K562 (cell line): Measurements from ENCODE around the gene ITPRID2. TPM values are rescaled to one million over a fixed set of nuclear protein-coding genes. Genes with fewer than 3 reads are reported as not detected.

Source experiments
- ATAC-seq: fragments of 200-7000 bp; cut with Tn5 transposase; 3 replicates; pipeline ENCODE4 v1.9.1; 2020; ENCODE audit warnings: moderate library complexity
- BruUV-seq: library from RNA; stranded (reverse); fragments of 400-500 nt; replicated peaks from 2 replicates; lab custom pipeline; 2021; lab: Mats Ljungman, UMichigan
- CTCF ChIA-PET: fragments of 300-600 bp; formaldehyde crosslinking; extraction: SDS; loops from one replicate; lab custom pipeline; 2021; ENCODE audit warnings: low intra/inter-chr PET ratio; lab: Yijun Ruan, JAX
- POLR2A ChIA-PET: fragments of 300-600, 350-650 bp; sonication (Branson Sonifier 250); formaldehyde crosslinking; extraction: SDS; loops from one replicate; lab custom pipeline; 2021; ENCODE audit warnings: antibody characterized with exemption, inconsistent platforms; lab: Yijun Ruan, JAX
- DNase-seq, 4 experiments: peaks; one replicate each; pipeline versions ENCODE4 v3.0.0 to v3.0.0-alpha.2; 2011 to 2018; ENCODE audit warnings: low spot score in 3 of 4, mixed read lengths in 3 of 4; ENCODE audit errors: extremely low read depth in 1 of 4
- FAIRE-seq: peaks from 2 replicates; lab custom pipeline; 2011; peaks lifted over from hg19 to GRCh38; lab: Jason Lieb, UNC
- H2AFZ ChIP-seq: 2 replicates; pipeline ENCODE4 v1.6.0; 2011; ENCODE audit warnings: low read depth, low read length, control low read depth, inconsistent platforms
- H3K27ac ChIP-seq: fragments of 200-600 bp; 3 replicates; pipeline ENCODE4 v1.8.0; 2011; ENCODE audit warnings: low read depth, mild to moderate bottlenecking, control low read depth, inconsistent platforms, low read length, moderate library complexity, mixed read lengths; ENCODE audit errors: extremely low read depth
- H3K27me3 ChIP-seq, 2 experiments: fragments of 300-600 bp in 1 of 2; 2 replicates in 1 of 2; 3 replicates in 1 of 2; pipeline versions ENCODE4 v1.6.0 to v1.8.0; 2011; ENCODE audit warnings: inconsistent platforms in 2 of 2, low read length in 2 of 2, mild to moderate bottlenecking in 1 of 2, mixed read lengths in 1 of 2, moderate library complexity in 1 of 2; ENCODE audit not compliant: control insufficient read depth in 2 of 2, insufficient read depth in 2 of 2
- H3K36me3 ChIP-seq: fragments of 300-600 bp; 3 replicates; pipeline ENCODE4 v1.8.0; 2011; ENCODE audit warnings: mild to moderate bottlenecking, low read length, inconsistent platforms; ENCODE audit not compliant: control insufficient read depth, insufficient read depth
- H3K4me1 ChIP-seq, 2 experiments: fragments of 200-600 bp in 1 of 2; replicated peaks in 1 of 2; 2 replicates in 1 of 2; 3 replicates in 1 of 2; pipeline versions ENCODE4 v1.5.1 to v1.8.0; 2011; ENCODE audit warnings: inconsistent platforms in 2 of 2, low read length in 2 of 2, mild to moderate bottlenecking in 1 of 2, mixed read lengths in 1 of 2, moderate library complexity in 1 of 2; ENCODE audit not compliant: control insufficient read depth in 2 of 2, insufficient read depth in 2 of 2
- H3K4me2 ChIP-seq: 2 replicates; pipeline ENCODE4 v1.6.1; 2011; ENCODE audit warnings: low read length, control low read depth, inconsistent platforms, mixed read lengths; ENCODE audit not compliant: insufficient read depth
- H3K4me3 ChIP-seq: fragments of 200-600 bp; sonication (generic), shearing (Covaris generic); 2 replicates; pipeline ENCODE4 v1.5.1; 2016; ENCODE audit warnings: control low read depth, inconsistent platforms
- H3K79me2 ChIP-seq: fragments of 200-600 bp; 3 replicates; pipeline ENCODE4 v1.8.0; 2011; ENCODE audit warnings: low read length, inconsistent platforms; ENCODE audit not compliant: control insufficient read depth, insufficient read depth
- H3K9ac ChIP-seq, 2 experiments: 2 replicates each; pipeline versions ENCODE4 v1.6.0 to v1.6.1; 2011; ENCODE audit warnings: low read depth in 2 of 2, low read length in 2 of 2, control low read depth in 1 of 2, inconsistent platforms in 1 of 2, mild to moderate bottlenecking in 1 of 2, mixed read lengths in 1 of 2; ENCODE audit not compliant: insufficient read depth in 1 of 2
- H3K9me1 ChIP-seq: one replicate; pipeline ENCODE4 v1.6.0; 2011; ENCODE audit warnings: inconsistent platforms, mild to moderate bottlenecking, low read length, moderate library complexity; ENCODE audit not compliant: control insufficient read depth, insufficient read depth
- H3K9me3 ChIP-seq: replicated peaks from 2 replicates; pipeline ENCODE4 v1.5.1; 2011; ENCODE audit warnings: low read depth, low read length, inconsistent platforms; ENCODE audit not compliant: control insufficient read depth, insufficient read depth
- H4K20me1 ChIP-seq: replicated peaks from 2 replicates; pipeline ENCODE4 v1.6.1; 2011; ENCODE audit warnings: low read length, inconsistent platforms, mixed read lengths; ENCODE audit not compliant: control insufficient read depth, insufficient read depth
- ARID3B ChIP-seq: fragments of 250-450 bp; sonication (Bioruptor Pico); IDR thresholded peaks from 2 replicates; pipeline ENCODE4 v1.4.0; 2020; ENCODE audit warnings: borderline replicate concordance
- CCNT2 ChIP-seq: IDR thresholded peaks from 2 replicates; pipeline ENCODE4 v1.6.1; 2011; ENCODE audit warnings: borderline replicate concordance, low read depth, mild to moderate bottlenecking, moderate library complexity, mixed read lengths, low read length; ENCODE audit not compliant: insufficient read length; ENCODE audit errors: extremely low read depth
- CTCF ChIP-seq, 3 experiments: IDR thresholded peaks in 2 of 3; conservative IDR thresholded peaks in 1 of 3; 2 replicates each; pipeline ENCODE4 v1.5.1; 2011 to 2012; ENCODE audit warnings: low read length in 3 of 3, mild to moderate bottlenecking in 3 of 3, control low read depth in 2 of 3, improper control_type of control experiment in 1 of 3, inconsistent platforms in 1 of 3, low read depth in 1 of 3, mixed read lengths in 1 of 3, moderate library complexity in 1 of 3; ENCODE audit not compliant: insufficient read depth in 2 of 3
- FOXJ3 ChIP-seq: sonication (generic); formaldehyde crosslinking; IDR thresholded peaks from 2 replicates; pipeline ENCODE4 v1.4.0; 2020; ENCODE audit warnings: mild to moderate bottlenecking, missing genetic modification reagents
- NR2C1 ChIP-seq, 2 experiments: fragments of 450-650 bp; IDR thresholded peaks; 2 replicates each; pipeline ENCODE4 v1.6.1; 2017; ENCODE audit warnings: mild to moderate bottlenecking in 2 of 2, antibody characterized with exemption in 1 of 2, inconsistent platforms in 1 of 2, missing compliant biosample characterization in 1 of 2, missing genetic modification characterization in 1 of 2
- RBFOX2 ChIP-seq: fragments of 200-400 bp; formaldehyde crosslinking; IDR thresholded peaks from 2 replicates; pipeline ENCODE4 v1.6.1; 2017; ENCODE audit warnings: low read depth, mild to moderate bottlenecking, low read length, moderate library complexity
- RHOXF2B ChIP-seq: fragments of 250-450 bp; sonication (Bioruptor Pico); conservative IDR thresholded peaks from 2 replicates; pipeline ENCODE4 v1.5.1; 2021
- SIN3B ChIP-seq: fragments of 450-650 bp; IDR thresholded peaks from 2 replicates; pipeline ENCODE4 v1.6.1; 2017; ENCODE audit warnings: low read depth, mild to moderate bottlenecking, moderate library complexity
- SOX6 ChIP-seq: fragments of 450-650 bp; IDR thresholded peaks from 2 replicates; pipeline ENCODE4 v1.6.1; 2014; ENCODE audit warnings: mild to moderate bottlenecking
- TAF9B ChIP-seq: fragments of 450-650 bp; IDR thresholded peaks from 2 replicates; pipeline ENCODE4 v1.6.1; 2018; ENCODE audit warnings: mild to moderate bottlenecking; ENCODE audit not compliant: partially characterized antibody
- U2AF2 ChIP-seq: fragments of 200-400 bp; formaldehyde crosslinking; optimal IDR thresholded peaks from 2 replicates; pipeline ENCODE3; 2017; ENCODE audit warnings: low read depth, mild to moderate bottlenecking, low read length
- VEZF1 ChIP-seq: fragments of 200-800 bp; sonication (Bioruptor generic); IDR thresholded peaks from 2 replicates; pipeline ENCODE4 v1.6.1; 2017; ENCODE audit warnings: missing genetic modification characterization, missing compliant biosample characterization
- ZC3H4 ChIP-seq: sonication (generic); formaldehyde crosslinking; IDR thresholded peaks from 2 replicates; pipeline ENCODE4 v1.9.0; 2021; ENCODE audit warnings: missing genetic modification reagents, borderline replicate concordance
- ZEB2 ChIP-seq: fragments of 450-650 bp; IDR thresholded peaks from 2 replicates; pipeline ENCODE4 v1.6.1; 2016
- ZNF23 ChIP-seq: fragments of 250-450 bp; sonication (Bioruptor Pico); IDR thresholded peaks from 2 replicates; pipeline ENCODE4 v1.4.0; 2020; ENCODE audit warnings: mild to moderate bottlenecking
- ZNF408 ChIP-seq: fragments of 250-450 bp; sonication (Bioruptor Pico); IDR thresholded peaks from 2 replicates; pipeline ENCODE4 v1.4.0; 2020; ENCODE audit warnings: low read depth, mild to moderate bottlenecking, moderate library complexity
- ZNF766 ChIP-seq: fragments of 200-800 bp; sonication (Bioruptor generic); conservative IDR thresholded peaks from 2 replicates; pipeline ENCODE4 v1.6.1; 2016; ENCODE audit warnings: missing genetic modification characterization, missing compliant biosample characterization
- ZSCAN29 ChIP-seq: fragments of 450-650 bp; IDR thresholded peaks from 2 replicates; pipeline ENCODE4 v1.6.1; 2017
- WGBS: fragments of 100-300 bp; shearing (Covaris generic); methylation state at CpG from one replicate; pipeline ENCODE4 v1.1.6; 2016; ENCODE audit warnings: low coverage, mixed read lengths; ENCODE audit not compliant: insufficient coverage; ENCODE audit errors: missing lambda C conversion rate; 5-methylcytosine and 5-hydroxymethylcytosine counted together
- in situ Hi-C: fragments of 300-500 bp; cut with MboI; formaldehyde crosslinking; loops from 4 replicates; pipeline ENCODE4 v1.15.0; 2018; ENCODE audit warnings: inconsistent platforms, mixed read lengths
- intact Hi-C: fragments of 100-400 bp; cut with micrococcal nuclease; formaldehyde crosslinking; loops from 2 replicates; pipeline ENCODE4 v1.14.2; 2022
- polyA plus RNA-seq, 8 experiments: library from polyadenylated mRNA; depleted of rRNA in 4 of 8; stranded (reverse) in 5 of 8; unstranded in 3 of 8; fragments of >200 nt; fragmentation: Nextera tagmentation in 2 of 8; fragmentation: Illumina TruSeq in 1 of 8; extraction: Ambion mirVana in 2 of 8; extraction: Trizol in 1 of 8; gene quantifications; 2 replicates each; pipeline versions ENCODE4 v1.2.1 to v1.2.3, GENCODE V29; 2011 to 2014; ENCODE audit warnings: inconsistent platforms in 1 of 8, missing spikeins in 1 of 8
- total RNA-seq, 7 experiments: library from RNA; depleted of rRNA in 6 of 7; stranded (reverse); fragments of >200 nt in 6 of 7; fragmentation: Illumina TruSeq in 2 of 7; extraction: Trizol in 2 of 7; gene quantifications; 2 replicates each; pipeline versions ENCODE4 v1.2.1 to v1.2.3, GENCODE V29; 2011 to 2021; ENCODE audit warnings: low replicate concordance in 1 of 7

Gene ITPRID2
- total and polyA plus RNA-seq, 9 of the 15 experiments (the other 6 are each of a cell fraction or from before 2014, with no cell fraction given) = 18.5 to 77.8 (median 52.0) TPM

GRCh38 chr2:181872178-181872577, 19.4 kb upstream of the ITPRID2 start:
- no peak overlapping the region for H2AFZ ChIP-seq
- ChIA-PET CTCF (no interaction called here), POLR2A (no interaction called here)
- no peaks in the 10 kb centered on the region for H3K79me2 ChIP-seq
- BruUV-seq = no TSS peak
- H3K9me3 ChIP-seq = no peaks in the 10 kb centered on the region
- no peaks in the 10 kb centered on the region for H4K20me1 ChIP-seq
- no peak overlapping the region for H3K4me3 ChIP-seq
- 6% methylated on average over 1 of the region's 1 CpG for WGBS
- H3K9ac ChIP-seq = no peak overlapping the region
- intact Hi-C loops = no loop called here
- in situ Hi-C loops = no loop called here
- no peak overlapping the region for H3K4me2 ChIP-seq
- H3K27me3 ChIP-seq = no peaks in the 10 kb centered on the region
- no peaks in the 10 kb centered on the region; a peak in 1 of 5 replicates for H3K4me1 ChIP-seq
- DNase-seq = no peak
- FAIRE-seq = no peak
- no peaks in the 10 kb centered on the region for H3K36me3 ChIP-seq
- ATAC-seq = no peak
- H3K27ac ChIP-seq = no peak overlapping the region
- H3K9me1 ChIP-seq = no peaks in the 10 kb centered on the region
- TF ChIP-seq U2AF2 = no peak
- TF ChIP-seq ZSCAN29 = no peak
- no peak for TF ChIP-seq ARID3B
- TF ChIP-seq ZNF766 (CRISPR knock-in tag) = no peak
- no peak for TF ChIP-seq CCNT2
- TF ChIP-seq RBFOX2 = no peak
- no peak for TF ChIP-seq CTCF (IDR thresholded peaks at IDR 0.05 in 2 of 3, conservative IDR thresholded peaks at IDR 0.05 in 1 of 3; ENCODE audit: insufficient read depth in 2 of 3, low read depth in 1 of 3, low read length in 3 of 3)
- no peak for TF ChIP-seq ZC3H4 (CRISPR knock-in tag)
- TF ChIP-seq NR2C1 (IDR thresholded peaks at IDR 0.05) = no peak
- TF ChIP-seq NR2C1 (tag; IDR thresholded peaks at IDR 0.05) = no peak
- TF ChIP-seq FOXJ3 (CRISPR knock-in tag) = no peak
- TF ChIP-seq SIN3B = no peak
- no peak for TF ChIP-seq ZNF23 (CRISPR knock-in tag)
- no peak for TF ChIP-seq RHOXF2B (CRISPR knock-in tag)
- no peak for TF ChIP-seq ZNF408 (CRISPR knock-in tag)
- no peak for TF ChIP-seq SOX6
- TF ChIP-seq TAF9B = no peak
- no peak for TF ChIP-seq ZEB2
- TF ChIP-seq VEZF1 (CRISPR knock-in tag) = no peak
